ENCODE measurements around the gene ASB6.

The ASB6 gene

DNA sequence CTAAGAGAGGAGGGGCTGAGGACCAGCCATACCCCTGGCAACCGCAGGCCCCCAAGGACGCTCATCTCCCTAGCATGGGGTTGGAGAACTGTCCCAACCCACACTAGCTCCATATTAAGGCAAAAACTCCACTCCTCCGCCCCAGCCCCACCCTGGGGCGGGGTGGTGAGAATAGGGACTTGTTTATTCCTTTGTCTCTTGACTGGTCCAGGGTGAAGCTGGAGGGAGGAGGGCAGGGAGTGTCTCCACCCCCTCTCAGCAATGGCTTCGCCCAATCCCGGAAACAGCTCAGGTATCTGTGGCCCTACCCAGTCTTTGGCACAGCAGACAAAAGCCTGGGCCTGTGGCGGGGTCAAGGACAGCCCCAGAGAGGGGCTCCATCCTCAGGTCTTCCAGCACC, 40.4 kb upstream of the ASB6 start:
- H3K36me3 ChIP-seq (ENCODE audit: insufficient read depth, low read length), result no peaks in the 10 kb centered on the region
- H3K9me2 ChIP-seq (replicated peaks; ENCODE audit: low read depth, low read length), result no peaks in the 10 kb centered on the region
- H3K4me3 ChIP-seq (ENCODE audit: low read length, poor library complexity, severe bottlenecking), result no peak overlapping the region
- H3K9ac ChIP-seq (ENCODE audit: low read depth, low read length, poor library complexity, severe bottlenecking), result no peak overlapping the region
- no peaks in the 10 kb centered on the region for H3F3A ChIP-seq (ENCODE audit: low read depth)
- no peak overlapping the region for H2AFZ ChIP-seq (ENCODE audit: low read length)
- H4K20me1 ChIP-seq (ENCODE audit: insufficient read depth, low read length, poor library complexity, severe bottlenecking), result no peaks in the 10 kb centered on the region
- no peaks in the 10 kb centered on the region for H3K79me2 ChIP-seq (ENCODE audit: insufficient read depth, low read length)
- no peaks in the 10 kb centered on the region for H3K4me1 ChIP-seq (ENCODE audit: insufficient read depth, low read length, poor library complexity, severe bottlenecking)
- no peaks in the 10 kb centered on the region for H3K27me3 ChIP-seq (ENCODE audit: insufficient read depth, low read length, poor library complexity, severe bottlenecking)
- no peak overlapping the region for H3K4me2 ChIP-seq (ENCODE audit: low read depth, low read length, poor library complexity, severe bottlenecking)
- TF ChIP-seq, protein P1, sequence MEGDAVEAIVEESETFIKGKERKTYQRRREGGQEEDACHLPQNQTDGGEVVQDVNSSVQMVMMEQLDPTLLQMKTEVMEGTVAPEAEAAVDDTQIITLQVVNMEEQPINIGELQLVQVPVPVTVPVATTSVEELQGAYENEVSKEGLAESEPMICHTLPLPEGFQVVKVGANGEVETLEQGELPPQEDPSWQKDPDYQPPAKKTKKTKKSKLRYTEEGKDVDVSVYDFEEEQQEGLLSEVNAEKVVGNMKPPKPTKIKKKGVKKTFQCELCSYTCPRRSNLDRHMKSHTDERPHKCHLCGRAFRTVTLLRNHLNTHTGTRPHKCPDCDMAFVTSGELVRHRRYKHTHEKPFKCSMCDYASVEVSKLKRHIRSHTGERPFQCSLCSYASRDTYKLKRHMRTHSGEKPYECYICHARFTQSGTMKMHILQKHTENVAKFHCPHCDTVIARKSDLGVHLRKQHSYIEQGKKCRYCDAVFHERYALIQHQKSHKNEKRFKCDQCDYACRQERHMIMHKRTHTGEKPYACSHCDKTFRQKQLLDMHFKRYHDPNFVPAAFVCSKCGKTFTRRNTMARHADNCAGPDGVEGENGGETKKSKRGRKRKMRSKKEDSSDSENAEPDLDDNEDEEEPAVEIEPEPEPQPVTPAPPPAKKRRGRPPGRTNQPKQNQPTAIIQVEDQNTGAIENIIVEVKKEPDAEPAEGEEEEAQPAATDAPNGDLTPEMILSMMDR (conservative IDR thresholded peaks at IDR 0.05; ENCODE audit: low read length), result no peak
- TF ChIP-seq EZH2phosphoT487 (IDR thresholded peaks at IDR 0.05; ENCODE audit: borderline replicate concordance), result no peak
- no peaks in the 10 kb centered on the region for H3K9me3 ChIP-seq (ENCODE audit: insufficient read depth, low read depth, low read length)

DNA sequence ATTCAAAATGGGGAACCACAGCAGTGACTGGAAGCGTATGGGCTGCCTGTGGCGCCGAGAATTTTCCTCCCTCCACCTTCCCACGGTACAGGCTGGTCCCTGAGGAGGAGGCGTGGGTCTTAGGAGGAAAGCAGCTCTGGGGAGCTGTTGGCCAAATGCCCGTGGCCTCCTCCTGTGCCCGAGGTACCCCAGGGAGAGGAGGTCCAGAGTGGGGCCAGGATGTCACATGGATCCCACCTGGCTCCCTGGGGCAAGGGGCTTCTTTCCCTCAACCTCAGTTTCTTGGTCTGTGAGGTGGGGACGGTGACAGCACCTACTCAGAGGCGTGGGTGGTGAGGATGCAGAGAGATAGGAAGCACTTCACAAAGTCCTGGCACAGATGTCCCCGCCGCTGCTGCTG, 40.0 kb upstream of the ASB6 start:
- Histone ChIP-seq H3K9me2 (replicated peaks; ENCODE audit: low read depth, low read length) (no peaks in the 10 kb centered on the region), H2AFZ (ENCODE audit: low read length) (no peak overlapping the region), H3F3A (ENCODE audit: low read depth) (no peaks in the 10 kb centered on the region), H4K20me1 (ENCODE audit: insufficient read depth, low read length, poor library complexity, severe bottlenecking) (no peaks in the 10 kb centered on the region), H3K9ac (ENCODE audit: low read depth, low read length, poor library complexity, severe bottlenecking) (no peak overlapping the region), H3K79me2 (ENCODE audit: insufficient read depth, low read length) (no peaks in the 10 kb centered on the region), H3K36me3 (ENCODE audit: insufficient read depth, low read length) (no peaks in the 10 kb centered on the region), H3K27me3 (ENCODE audit: insufficient read depth, low read length, poor library complexity, severe bottlenecking) (no peaks in the 10 kb centered on the region), H3K4me1 (ENCODE audit: insufficient read depth, low read length, poor library complexity, severe bottlenecking) (no peaks in the 10 kb centered on the region), H3K4me3 (ENCODE audit: low read length, poor library complexity, severe bottlenecking) (no peak overlapping the region), H3K9me3 (ENCODE audit: insufficient read depth, low read depth, low read length) (no peaks in the 10 kb centered on the region), H3K4me2 (ENCODE audit: low read depth, low read length, poor library complexity, severe bottlenecking) (no peak overlapping the region)
- TF ChIP-seq, protein P1 (conservative IDR thresholded peaks at IDR 0.05; ENCODE audit: low read length), result no peak
- TF ChIP-seq EZH2phosphoT487 (IDR thresholded peaks at IDR 0.05; ENCODE audit: borderline replicate concordance), result no peak

DNA sequence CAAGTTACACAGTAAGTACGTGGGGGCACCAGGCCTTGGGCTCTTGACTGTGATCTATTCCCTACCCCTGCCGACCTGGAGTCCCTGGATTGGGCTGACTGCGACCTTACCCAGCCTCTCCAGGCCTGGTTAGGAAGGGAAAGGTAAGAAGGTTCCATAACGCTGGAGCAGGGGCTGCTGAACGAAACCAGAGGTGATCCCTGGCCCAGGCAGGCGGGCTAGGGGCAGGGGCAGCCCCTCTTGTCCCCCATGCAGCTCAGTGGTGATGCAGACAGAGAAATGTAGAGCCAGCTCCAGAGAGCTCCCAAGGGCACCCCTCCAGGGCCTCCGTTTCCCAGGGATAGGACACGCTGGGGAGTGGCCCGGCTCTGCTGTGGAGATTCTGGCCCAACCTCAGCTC, 37.6 kb upstream of the ASB6 start:
- no peaks in the 10 kb centered on the region for H4K20me1 ChIP-seq (ENCODE audit: insufficient read depth, low read length, poor library complexity, severe bottlenecking)
- no peak overlapping the region for H3K4me3 ChIP-seq (ENCODE audit: low read length, poor library complexity, severe bottlenecking)
- no peak overlapping the region for H3K4me2 ChIP-seq (ENCODE audit: low read depth, low read length, poor library complexity, severe bottlenecking)
- no peak for TF ChIP-seq EZH2phosphoT487 (IDR thresholded peaks at IDR 0.05; ENCODE audit: borderline replicate concordance)
- TF ChIP-seq, protein P1 (conservative IDR thresholded peaks at IDR 0.05; ENCODE audit: low read length), result no peak
- H3K9ac ChIP-seq (ENCODE audit: low read depth, low read length, poor library complexity, severe bottlenecking), result no peak overlapping the region
- H3K9me3 ChIP-seq (ENCODE audit: insufficient read depth, low read depth, low read length), result no peaks in the 10 kb centered on the region
- H3K9me2 ChIP-seq (replicated peaks; ENCODE audit: low read depth, low read length), result no peaks in the 10 kb centered on the region
- H3F3A ChIP-seq (ENCODE audit: low read depth), result no peaks in the 10 kb centered on the region
- no peaks in the 10 kb centered on the region for H3K27me3 ChIP-seq (ENCODE audit: insufficient read depth, low read length, poor library complexity, severe bottlenecking)
- no peaks in the 10 kb centered on the region for H3K4me1 ChIP-seq (ENCODE audit: insufficient read depth, low read length, poor library complexity, severe bottlenecking)
- no peaks in the 10 kb centered on the region for H3K36me3 ChIP-seq (ENCODE audit: insufficient read depth, low read length)
- no peaks in the 10 kb centered on the region for H3K79me2 ChIP-seq (ENCODE audit: insufficient read depth, low read length)
- no peak overlapping the region for H2AFZ ChIP-seq (ENCODE audit: low read length)

Data from Loucy (cell line).